Esophagus muscularis mucosa (tissue), 3 donors: ENCODE data around the gene ASIC1.

ENCODE experiments used
- CTCF ChIP-seq, 3 experiments: fragments of 200-600 bp in 2 of 3; fragments of 450-650 bp in 1 of 3; sonication (generic) in 2 of 3; IDR thresholded peaks; one replicate each; pipeline ENCODE4 v1.5.1; 2017 to 2019; ENCODE audit warnings: antibody characterized with exemption in 3 of 3, mild to moderate bottlenecking in 2 of 3, moderate library complexity in 1 of 3
- POLR2A ChIP-seq: fragments of 450-650 bp; IDR thresholded peaks from one replicate; pipeline ENCODE4 v1.6.1; 2017; ENCODE audit warnings: antibody characterized with exemption, moderate library complexity, mild to moderate bottlenecking, low read depth

DNA sequence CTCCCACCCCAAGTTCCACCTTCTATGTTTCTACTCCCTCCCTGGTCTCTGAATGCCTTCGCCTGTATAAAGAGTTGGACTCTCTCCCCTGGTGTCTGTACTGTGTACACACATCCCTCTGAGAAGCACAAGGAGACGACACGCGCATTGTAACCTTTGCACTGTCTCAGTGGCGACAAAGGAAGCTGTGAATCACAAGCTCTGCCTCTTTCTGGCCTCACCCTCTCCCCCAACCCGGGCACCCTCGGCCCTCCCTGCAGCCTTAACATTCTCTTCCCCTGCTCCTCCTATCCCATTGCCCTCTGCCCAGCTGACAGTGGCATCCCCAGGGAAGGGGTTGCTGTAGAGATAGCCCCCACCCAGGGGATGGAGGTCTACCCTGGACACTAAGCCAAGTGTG lies 25.2 kb downstream of the ASIC1 start:
- no peak for TF ChIP-seq CTCF (IDR thresholded peaks at IDR 0.05)
- TF ChIP-seq POLR2A: no peak
